HG03342 (cell line): ENCODE data around the gene ADORA2A.

ENCODE experiments used
- ATAC-seq: cut with Tn5 transposase; IDR thresholded peaks from one replicate; pipeline ENCODE4 v1.9.1; 2021; ENCODE audit warnings: mild to moderate bottlenecking, moderate library complexity; ENCODE audit not compliant: unreplicated experiment

Gene ADORA2A

GRCh38 chr22:24417200-24417599 is 10.2 kb upstream of the ADORA2A start:
- ATAC-seq: no peak

DNA sequence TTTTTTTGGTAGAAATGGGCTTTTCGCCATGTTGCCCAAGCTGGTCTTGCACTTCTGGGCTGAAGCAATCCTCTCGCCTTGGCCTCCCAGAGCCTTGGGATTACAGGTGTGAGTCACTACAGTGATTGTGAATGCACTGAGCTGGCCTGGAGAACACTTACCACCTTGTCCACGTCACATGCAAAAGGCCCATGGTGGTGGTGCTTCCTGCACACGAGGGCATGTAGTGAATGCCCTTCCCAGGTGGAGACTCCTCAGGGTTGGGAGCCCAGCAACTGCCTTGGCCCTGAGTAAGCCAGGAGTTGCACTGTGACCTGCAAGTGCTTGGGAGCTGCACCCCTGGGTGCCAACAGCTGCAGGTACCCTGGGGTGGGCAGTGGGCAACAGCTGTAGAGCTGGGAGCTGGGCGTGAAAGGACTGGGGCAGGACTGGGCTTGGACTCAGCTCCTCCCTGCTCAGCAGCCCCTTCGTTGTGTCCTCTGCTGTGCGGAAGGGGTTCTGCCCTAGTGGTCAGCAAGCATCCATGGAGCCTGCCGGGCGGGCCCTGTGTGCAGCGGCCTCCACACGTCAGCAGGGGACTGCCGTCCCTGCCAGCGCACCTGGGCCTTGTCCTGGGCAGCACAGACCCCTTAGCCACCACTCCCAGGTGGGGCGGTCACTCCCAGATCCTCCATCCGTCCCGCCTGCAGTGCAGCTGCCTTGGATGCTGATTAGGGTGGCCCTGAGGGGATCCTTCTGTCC is 9.3 kb upstream of the ADORA2A start:
- ATAC-seq: no peak

DNA sequence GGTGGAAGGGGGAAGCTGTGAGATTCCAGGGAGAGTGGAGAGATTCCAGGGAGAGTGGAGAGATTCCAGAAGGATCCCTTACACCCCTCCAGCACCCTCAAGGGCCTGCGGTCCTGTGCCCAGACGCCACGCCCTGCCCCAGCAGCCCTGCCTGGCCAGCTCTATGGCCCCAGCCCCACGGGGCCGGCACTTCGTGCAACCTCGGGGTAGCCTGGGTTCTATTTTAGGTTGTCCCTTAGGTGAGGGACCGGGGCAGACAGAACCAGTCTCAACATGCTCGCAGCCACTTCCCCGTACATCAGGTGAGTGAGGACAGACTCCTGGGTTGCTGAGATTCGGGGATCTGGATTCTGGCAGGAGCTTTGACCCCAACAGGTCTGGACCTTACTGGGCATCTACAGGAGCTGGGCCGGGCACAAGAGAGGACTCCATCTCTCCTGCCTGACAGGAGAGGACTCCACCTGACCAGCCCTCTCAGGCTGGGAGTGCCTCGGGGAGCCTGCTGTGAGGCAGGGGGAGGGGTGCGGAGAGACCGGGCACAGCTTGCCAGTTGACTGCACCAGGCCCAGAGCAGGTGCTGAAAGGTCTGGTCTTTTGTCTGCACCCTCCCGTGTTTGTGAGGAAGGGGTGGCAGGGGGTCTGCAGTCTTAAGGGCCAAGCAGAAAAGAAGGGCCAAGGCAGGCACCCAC is 8.5 kb upstream of the ADORA2A start:
- ATAC-seq: no peak

DNA sequence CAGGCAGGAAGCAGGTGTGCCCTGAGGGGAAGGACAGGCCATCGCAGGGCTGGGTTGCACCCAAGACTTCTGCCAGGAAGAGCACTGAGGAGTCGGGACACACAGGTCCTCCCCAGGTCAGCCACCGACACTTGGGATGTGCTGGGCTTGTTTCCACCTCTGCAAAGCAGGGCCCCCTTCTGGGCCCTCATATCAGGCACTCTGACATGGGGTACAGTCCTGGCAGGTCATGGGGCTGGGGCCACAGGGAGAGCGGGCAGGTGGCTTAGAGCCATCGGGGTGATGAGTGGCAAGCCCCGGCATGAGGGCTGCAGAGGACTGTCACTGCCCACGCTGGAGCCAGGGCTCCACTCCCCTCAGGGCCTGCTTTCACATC is 7.9 kb upstream of the ADORA2A start:
- no peak for ATAC-seq

DNA sequence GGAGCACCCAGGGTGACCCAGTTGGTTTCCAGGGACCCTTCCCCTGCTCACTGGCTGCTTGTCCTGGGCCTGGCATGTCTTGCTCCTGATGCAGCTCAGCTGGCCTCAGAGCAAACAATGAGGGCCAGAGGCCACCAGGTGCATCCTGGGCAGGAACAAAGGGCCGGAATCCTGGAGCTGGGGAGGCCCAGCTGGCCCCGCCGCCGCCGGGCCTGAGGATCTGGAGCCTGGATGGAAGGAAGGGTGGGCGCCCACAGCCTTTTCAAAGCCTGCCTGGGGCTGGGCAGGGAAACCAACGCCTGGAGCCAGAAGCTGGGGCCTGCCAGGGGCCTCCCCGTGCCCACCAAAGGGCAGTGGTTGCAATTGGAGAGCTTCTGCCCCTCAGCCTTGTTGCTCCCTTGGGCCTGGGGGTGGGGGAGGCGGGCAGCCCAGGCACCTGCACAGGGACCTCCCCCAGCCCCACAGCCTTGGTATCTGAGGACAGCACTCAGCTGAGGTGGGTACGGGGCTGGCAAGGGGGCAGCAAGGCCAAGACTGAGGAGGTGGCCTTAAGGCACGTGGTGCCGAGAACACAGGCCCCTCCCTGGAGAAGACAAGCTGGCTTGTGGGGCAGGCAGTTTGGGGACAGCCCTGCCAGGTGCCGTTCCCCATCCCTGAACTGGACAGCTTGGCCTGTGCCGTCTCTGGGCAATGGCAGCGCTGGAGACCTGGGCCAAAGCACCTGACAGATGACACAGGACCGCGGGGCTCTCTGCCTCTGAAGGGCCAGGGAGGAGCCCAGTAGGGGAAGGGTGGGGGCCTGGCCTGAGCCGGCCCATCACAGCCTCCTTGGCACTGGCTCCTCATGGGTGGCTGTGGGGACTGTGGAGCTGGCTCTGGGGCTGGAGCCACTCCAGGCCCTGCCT is 7.1 kb upstream of the ADORA2A start:
- ATAC-seq: no peak

GRCh38 chr22:24420977-24421343 is 6.4 kb upstream of the ADORA2A start:
- ATAC-seq: no peak

- ATAC-seq: no peak
These were observed 5.9 kb upstream of the ADORA2A start for GRCh38 chr22:24421428-24421931.

GRCh38 chr22:24422102-24422665 is 5.2 kb upstream of the ADORA2A start:
- ATAC-seq: no peak

DNA sequence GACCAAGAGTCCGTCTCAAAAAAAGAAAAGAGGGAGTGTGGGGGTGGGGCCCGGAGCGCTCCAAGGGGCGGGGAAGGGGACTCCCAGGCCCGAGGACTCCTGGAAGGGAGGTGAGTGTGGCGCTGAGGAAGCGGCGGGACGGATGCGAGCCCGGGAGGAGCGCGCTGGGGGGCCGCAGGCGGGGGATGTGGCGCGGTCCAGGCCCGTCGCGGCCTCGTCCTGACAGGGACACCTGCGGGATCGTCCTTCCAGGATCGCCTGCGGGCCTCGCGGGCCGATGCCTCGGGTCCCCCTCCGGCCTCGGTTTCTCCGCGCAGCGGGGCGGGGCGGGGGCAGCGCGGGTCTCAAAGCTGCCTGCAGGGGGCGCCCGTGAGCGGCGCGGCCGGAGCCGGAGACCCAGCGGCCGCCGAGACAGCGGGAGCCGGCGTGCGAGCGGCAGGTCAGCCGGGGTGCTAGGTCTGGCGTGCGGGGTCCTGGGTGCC is 3.8 kb upstream of the ADORA2A start:
- no peak for ATAC-seq

DNA sequence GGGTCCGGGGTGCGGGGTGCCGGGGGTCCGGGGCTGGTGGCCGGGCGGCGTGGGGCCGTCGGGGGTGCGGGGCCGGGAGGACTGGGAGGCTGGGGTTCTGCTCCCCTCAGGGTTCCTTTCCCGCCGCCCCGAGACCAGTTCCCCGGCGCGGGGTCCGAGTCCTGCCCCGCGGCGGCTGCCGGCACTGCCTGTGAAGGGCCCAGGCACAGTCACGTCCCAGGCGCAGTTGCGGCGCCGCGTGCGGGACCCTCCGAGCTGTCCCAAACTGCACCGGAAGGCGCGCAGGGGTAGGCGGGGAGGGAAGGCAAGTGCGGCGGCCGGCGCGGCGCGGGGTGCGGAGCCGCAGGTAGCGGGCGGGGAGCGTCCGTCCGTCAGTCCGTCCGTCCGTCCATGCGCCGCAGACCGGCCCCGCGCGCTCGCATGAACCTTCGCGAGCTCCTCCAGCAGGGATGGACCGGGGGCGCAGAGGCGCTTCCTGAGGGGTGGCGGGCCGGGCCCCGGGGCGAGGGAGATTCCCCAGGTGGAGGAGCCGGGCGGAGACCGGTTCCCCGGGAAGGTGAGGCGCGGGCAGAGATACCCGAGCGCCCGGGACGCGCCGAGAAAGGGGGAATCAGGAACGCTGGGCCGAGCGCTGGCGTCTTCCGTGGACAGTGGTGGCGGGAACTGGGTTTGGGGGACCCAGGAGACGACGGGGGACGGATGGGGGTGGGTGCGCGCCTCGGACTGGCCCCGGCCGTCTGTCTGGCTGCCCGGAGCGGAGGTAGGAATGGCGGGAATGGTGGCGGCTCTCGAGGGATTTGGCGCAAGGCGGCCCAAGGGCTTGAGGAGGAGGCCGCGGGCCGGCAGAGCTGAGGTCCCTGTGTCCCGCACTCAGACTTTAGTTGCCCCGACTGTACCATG is 3.1 kb upstream of the ADORA2A start:
- no peak for ATAC-seq

DNA sequence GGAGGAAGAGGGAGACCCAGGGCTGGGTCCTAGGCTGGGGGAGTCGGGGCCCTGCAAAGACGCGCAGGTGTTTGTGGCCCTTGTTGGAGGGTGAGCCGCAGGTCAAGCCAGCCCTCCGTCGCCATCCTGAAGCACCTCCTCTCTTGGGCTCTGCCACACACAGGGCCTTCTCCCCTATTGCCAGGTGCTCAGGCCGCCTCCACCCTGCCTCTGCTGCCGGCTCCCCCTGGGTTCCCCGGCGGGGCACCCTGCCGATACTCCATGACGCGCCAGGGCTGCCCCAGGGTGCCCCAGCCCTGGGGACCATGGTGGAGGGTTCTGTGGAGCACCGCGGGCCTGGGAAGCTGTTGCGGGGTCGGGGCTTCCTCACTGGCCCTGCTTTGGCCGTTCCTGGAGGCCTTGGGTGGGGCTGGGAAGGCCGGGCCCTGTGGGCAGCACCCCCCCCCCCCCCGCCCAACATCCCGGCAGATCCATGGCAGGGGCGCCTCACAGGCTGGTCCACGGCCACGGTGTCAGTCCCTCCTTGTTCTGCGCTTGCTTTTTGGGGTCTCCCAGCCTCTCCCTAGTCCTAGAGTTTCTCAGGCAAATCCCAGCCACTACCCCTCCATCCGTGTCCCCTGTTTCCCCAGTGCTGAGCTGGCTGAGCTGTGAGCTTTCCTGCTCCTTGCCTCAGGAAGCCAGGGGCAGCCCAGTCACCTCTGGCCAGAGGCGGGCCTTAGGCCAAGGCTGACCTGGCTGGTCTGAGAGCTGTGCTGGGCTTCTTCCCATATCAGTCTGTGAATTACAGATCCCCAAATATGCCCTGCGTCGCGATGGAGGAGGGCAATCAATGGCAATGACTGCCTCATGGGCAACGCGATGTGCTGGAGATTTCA is 2.3 kb upstream of the ADORA2A start:
- no peak for ATAC-seq

DNA sequence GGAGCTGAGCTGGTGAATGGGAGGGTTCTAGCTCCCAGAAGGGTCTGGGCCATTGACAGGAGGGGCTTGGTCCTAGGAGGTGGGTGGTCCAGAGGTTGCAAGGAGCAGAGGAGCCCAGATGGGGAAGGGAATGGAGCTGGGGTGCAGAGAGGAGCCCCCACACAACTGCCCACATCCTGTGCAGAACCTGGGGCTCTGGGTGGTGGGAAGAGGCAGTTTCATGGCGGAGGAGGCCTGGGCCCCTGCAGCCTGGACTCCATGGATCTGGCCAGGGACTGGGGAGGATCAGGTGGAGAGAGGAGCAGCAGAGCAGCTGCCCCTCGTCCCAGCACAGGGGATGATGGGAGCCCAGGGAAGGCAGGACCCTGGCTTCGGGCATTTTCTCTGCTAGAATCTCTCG is 963 bp upstream of the ADORA2A start:
- ATAC-seq: no peak

GRCh38 chr22:24426851-24427499 is 424 bp upstream of the ADORA2A start:
- peak; percentile 5 for ATAC-seq

GRCh38 chr22:24428751-24429410 is 1.5 kb downstream of the ADORA2A start:
- ATAC-seq: no peak

GRCh38 chr22:24429411-24430365 is 2.3 kb downstream of the ADORA2A start:
- ATAC-seq: no peak

DNA sequence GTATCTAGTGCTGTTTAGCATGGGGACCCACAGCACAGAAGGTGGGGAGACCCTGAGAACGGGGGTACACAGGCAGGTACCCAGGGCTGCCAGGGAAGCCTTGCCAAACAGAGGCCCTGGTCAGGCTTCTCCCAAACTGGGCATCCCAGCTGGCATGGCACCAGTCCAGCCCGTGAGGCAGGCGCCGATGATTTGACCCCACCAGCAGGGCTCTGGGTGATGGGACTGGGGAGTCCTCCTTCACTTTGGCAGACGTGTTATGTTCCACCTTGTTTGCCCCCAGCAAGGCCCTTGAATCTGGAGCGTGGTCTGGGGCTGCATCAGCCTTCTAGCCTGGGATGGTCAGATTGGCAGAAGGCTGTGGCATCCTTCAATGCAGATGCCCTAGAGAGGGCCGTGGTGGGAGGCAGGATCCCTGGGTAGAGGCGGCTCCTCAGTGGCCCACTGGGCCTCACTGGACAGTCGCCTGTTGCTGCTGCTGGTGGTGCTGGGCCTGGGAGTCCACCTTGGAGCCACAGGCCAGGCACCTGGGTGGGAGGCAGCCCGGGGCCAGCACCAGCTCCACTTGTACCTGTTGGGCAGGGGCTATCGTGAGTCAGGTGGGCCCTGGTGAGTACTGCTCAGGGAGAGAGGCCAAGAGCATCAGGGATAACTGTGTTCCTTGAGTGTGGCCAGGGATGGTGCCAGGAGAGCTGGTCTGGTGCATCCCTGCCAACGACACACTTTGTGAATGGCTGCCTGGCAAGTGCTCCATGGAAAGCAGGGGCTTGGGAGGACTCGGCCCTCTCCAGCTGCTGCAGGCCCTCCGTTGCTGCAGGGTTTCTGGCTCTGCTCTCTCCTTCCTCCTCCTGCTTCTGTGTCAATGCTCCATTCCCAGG is 3.3 kb downstream of the ADORA2A start:
- no peak for ATAC-seq
